GM12875 (cell line): Measurements from ENCODE around the gene DECR2.

Source experiments
- H3K4me3 ChIP-seq: one replicate; pipeline ENCODE4 v1.5.1; 2011; ENCODE audit warnings: low read depth, low read length, control low read depth
- TF ChIP-seq, protein P1 (sequence below): IDR thresholded peaks from 2 replicates; pipeline ENCODE4 v1.5.1; 2011; ENCODE audit warnings: low read depth, mild to moderate bottlenecking, control low read depth, inconsistent platforms, low read length, moderate library complexity, borderline replicate concordance; ENCODE audit not compliant: insufficient read depth

Gene DECR2

GRCh38 chr16:369275-369865 lies 32.3 kb upstream of the DECR2 start:
- peak overlapping the region; percentile 45 for H3K4me3 ChIP-seq
- TF ChIP-seq, protein P1, sequence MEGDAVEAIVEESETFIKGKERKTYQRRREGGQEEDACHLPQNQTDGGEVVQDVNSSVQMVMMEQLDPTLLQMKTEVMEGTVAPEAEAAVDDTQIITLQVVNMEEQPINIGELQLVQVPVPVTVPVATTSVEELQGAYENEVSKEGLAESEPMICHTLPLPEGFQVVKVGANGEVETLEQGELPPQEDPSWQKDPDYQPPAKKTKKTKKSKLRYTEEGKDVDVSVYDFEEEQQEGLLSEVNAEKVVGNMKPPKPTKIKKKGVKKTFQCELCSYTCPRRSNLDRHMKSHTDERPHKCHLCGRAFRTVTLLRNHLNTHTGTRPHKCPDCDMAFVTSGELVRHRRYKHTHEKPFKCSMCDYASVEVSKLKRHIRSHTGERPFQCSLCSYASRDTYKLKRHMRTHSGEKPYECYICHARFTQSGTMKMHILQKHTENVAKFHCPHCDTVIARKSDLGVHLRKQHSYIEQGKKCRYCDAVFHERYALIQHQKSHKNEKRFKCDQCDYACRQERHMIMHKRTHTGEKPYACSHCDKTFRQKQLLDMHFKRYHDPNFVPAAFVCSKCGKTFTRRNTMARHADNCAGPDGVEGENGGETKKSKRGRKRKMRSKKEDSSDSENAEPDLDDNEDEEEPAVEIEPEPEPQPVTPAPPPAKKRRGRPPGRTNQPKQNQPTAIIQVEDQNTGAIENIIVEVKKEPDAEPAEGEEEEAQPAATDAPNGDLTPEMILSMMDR, result no peak

- peak overlapping the region; percentile 45 for H3K4me3 ChIP-seq
Observed at GRCh38 chr16:369866-370436, 31.7 kb upstream of the DECR2 start.

GRCh38 chr16:370443-370842 lies 31.2 kb upstream of the DECR2 start, which contains the start of gene MRPL28:
Gene MRPL28 (minus strand): TSS chr16:370538. CDS start chr16:370218, 320 bp downstream.
- H3K4me3 ChIP-seq, result peak within 1 kb of the TSS; percentile 45
- TF ChIP-seq, protein P1, result no peak

More at GRCh38 chr16:369866-370436, 31.7 kb upstream of the DECR2 start:
- TF ChIP-seq, protein P1, result no peak

- TF ChIP-seq, protein P1, result no peak
- no peak overlapping the region for H3K4me3 ChIP-seq
Observed at GRCh38 chr16:370979-371514, 30.6 kb upstream of the DECR2 start.

DNA sequence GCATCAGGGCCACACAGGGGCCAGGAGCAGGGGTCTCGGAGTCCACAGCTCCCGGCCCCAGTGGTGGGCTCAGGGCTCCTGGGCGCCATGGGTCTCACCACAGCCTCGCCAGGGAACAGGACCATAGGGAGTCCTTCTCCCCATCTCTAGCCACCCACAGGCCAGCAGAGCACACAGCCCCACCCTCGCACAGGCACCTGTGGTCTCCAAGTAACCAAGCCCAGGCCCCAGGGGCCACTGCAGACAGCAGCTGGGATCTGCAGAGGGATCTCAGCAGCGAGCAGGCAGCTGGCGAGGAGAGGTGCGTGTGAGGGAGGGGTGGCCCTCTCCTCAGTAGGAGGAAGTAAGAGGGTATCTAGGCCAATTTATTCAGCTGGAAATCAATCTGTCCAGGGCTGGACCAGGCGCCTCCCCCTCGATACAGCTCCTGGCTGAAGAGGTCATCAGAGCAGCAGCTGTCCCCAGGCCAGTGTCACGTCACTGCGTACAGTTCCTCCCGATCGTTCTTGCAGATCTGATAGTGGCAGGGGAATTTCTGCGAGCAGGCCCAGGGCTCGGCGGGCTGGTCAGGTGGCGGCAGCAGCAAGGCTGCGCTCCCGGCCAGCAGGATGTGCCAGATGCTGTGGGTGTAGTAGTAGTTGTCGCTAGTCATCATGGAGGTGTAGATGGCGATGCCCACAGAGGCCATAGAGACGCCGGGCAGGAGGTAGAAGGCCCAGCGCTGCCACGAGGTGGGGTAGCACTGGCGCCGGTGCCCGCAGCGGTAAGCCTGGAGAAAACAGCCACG lies 30.0 kb upstream of the DECR2 start:
- no peak overlapping the region for H3K4me3 ChIP-seq
- TF ChIP-seq, protein P1, result no peak

GRCh38 chr16:372302-372983 lies 29.2 kb upstream of the DECR2 start:
- TF ChIP-seq, protein P1, result no peak
- H3K4me3 ChIP-seq, result no peak overlapping the region
